GM18868 (cell line): ENCODE results near the gene SMOC1.

ENCODE experiments used
- ATAC-seq: cut with Tn5 transposase; IDR thresholded peaks from one replicate; pipeline ENCODE4 v1.9.1; 2021; ENCODE audit warnings: mild to moderate bottlenecking, moderate library complexity; ENCODE audit not compliant: unreplicated experiment

Gene SMOC1

DNA sequence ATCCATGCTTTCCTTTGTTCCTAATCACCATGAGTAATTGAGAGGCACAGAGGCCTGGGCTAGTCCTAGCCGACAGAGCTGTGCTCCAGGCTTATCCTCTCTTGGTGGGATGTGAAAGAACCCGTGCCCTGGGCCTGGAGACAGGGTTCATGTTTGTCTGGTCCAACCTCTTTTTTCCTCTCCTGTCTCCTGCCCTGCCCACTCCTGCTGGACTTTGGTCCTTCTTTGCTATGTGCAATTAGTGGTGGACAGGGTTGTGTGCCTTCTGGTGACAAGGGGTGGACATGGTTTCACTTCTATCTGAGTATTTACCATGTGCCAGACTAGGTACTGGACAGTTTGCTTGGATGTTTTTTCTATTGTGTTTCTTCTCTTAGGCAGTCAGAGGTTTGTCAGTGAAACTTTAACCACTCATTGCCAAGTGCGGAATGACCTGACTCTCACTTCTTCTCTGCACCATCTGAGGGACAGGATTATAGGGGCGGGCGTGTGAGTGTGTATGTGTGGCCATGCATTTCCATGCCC is 126.1 kb downstream of the SMOC1 start:
- ATAC-seq: no peak

DNA sequence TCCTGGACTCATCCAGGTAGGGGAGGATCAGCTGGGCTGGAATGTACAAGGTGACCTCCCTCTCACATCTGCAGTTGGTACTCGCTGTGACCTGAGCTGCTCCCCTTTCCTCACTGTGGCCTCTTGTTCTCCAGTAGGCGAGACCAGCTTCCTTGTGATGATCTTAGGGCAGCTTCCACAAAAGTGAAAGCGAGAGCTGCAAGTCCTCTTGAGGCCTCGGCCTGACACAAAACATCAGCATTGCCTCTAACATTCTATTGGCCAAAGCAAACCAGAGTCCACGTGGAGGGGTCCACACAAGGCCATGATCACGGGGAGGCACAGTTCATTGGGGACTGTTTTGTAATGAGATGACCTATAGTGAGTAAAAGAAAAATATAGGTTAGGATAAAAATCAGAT is 127.5 kb downstream of the SMOC1 start:
- ATAC-seq: no peak

DNA sequence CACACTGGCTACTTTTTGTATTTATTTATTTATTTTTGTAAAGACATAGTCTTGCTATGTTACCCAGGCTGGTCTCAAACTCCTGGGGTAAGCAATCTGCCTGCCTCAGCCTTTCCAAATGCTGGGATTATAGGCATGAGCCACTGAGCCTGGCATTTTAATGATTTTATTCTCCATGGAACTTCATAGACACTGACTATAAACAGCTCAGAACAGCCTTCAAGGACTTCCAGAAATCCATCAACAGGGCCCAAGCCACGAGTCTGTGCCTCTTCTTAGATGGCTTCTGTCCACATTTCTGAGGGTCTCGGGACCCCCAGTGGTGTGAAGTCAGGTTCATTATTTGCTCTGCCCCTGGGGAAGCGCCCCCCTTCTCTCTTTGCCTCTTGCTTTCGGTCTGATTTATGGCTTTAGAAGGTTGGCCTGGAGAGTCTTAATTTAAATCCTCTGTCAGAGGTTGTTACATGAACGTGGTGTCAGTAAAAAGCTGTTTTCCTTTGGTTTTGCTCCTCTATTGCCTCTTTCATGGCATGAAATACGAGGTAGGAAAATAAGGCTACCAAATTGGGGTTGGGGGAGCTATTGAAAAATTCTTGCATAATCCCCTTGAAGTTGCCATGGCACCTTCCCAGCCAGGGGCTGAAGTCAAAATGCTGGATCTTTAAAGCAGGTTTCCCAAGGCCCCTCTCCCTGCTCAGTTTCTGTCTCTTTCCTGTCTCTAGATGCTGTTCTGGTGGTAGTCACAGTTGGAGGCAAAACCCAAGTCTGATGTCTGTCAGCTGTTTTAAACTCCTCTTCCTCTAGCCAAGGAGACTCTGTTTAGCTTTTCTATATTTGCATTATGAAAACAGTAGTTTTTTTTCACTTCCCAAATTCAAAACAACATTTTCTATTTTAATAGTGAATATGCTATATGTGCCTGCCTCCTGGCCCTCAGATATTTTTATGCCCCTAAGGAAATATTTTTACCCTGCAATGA is 129.4 kb downstream of the SMOC1 start:
- ATAC-seq: no peak

DNA sequence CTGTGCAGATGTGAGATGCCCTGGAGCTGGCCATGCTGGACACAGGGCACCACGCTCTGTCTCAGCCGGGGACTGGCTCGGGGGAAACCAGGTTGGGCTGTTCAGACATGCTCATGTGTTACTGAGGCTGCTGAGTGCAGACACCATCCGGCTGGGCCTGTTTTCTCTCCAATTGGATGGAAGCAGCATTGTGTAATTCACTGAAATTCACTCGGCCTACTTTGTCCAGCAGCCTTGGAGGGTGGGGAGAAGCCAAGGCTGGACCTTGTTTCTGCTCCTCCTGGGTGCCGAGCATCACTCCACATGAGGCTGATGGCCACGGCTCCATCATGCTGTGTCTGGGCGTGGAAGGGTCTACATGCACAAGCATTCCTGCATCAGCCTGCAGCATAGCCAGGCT is 130.7 kb downstream of the SMOC1 start:
- no peak for ATAC-seq

DNA sequence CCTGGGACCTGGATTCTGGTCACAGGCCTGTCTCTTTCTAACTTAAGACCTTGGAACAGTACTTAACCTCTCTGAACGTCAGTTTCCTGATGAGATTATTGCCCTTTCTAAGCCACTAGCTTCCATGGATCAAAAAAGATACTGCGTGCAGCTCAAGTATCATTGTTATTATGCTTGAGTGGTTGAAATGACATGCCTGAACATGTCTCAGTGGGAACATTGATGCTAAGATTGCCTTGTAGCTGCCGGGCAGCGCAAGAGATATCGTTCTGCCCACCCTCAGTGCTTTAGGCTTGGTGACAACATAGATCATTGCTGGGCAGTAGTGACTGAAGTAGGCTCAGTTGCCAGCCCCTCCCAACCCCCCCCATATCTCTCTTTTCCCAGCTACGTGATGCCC is 131.9 kb downstream of the SMOC1 start:
- no peak for ATAC-seq

DNA sequence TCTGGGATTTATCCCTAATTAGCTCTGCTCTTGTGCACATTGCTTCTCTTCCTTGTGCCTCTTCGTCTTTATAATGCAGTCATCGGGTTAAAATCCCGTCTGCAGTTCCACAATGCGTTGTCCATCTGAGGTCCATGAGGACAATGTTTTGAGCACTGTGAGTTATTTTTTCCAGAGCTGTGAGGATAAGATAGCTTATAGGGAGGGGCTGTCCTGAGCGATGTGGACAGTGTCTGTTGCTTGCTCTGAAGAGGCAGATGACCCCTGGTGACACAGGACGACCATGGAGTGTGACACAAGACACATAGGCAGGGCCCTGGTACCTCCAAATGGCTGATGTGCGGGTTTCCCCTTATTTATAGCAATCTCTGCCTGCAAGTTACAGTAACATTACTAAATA is 132.5 kb downstream of the SMOC1 start:
- ATAC-seq: no peak

DNA sequence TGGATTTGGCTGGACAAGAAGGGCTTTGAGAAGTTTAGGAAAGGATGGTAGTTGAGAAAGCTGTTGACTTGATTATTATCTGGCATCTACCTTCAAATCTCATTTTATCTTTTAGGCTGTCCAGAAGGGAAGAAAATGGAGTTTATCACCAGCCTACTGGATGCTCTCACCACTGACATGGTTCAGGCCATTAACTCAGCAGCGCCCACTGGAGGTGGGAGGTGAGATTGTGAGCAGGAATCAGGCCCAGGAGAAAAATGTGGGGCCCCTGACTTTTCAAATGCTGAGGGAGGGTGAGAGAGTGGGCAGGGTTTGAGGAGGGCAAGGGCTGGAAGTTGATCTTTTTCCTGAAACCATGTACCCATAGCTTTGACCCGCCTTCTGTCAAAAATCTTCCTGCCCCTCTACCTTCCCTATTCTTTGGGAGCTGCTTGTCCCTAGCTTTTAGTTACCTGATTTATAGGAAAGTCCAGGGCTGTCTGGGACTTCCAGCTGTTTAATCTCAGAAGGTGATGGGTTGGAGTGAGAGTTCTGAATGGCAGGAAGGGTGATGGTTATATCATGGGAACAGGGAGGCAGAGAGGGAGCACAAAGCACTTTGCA is 134.2 kb downstream of the SMOC1 start:
- ATAC-seq: no peak

DNA sequence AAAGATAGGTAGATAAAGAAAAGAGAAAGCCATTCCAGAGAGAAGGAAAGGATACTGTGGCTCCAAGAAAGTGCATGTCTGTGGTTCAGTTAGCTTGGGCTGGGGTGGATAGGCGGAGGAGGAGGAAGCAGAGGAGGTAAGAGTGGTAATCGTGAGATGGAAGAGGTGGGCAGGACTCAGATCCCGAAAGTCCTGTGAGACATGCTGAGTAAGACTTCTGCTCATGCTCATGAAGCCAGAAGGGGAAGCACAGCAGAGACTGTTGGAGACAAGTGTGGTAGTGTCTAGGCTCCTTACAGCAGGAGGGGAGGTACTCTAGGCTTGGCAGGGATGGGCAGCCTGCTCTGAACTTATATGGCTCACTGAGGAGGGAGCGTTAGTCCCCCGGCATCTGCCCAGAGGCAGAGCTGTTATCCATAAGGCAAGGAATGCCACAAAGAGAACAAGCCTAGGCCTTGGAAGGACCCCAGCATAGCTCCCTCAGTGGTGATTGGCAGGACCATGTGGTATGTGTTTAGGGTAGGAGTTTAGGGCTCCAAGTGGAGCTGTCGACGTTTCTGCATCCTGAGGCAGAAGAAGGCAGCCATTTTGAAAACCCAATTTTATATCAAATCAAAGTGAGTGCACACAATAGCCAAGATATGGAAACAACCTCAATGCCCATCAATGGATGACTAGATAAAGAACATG is 135.3 kb downstream of the SMOC1 start:
- no peak for ATAC-seq

DNA sequence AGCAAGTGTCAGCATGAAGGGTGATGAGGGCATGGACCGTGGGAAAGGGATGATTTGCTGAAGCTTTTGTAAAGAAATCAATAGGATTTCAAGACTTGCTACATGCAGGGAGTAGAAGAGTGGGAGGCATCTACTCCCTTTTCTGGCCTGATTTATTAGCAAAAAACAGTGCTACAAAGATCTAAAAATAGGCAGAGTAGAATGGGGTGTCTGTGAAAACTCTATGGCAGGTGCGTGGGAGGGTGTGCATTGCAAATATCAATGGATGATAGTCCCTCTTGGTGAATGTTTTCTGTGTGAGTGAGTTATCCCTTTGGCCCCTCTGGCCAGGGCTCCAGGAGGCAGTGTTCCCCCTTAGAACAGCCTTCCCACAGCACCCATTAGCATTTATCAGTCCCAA is 139.0 kb downstream of the SMOC1 start:
- ATAC-seq: no peak

DNA sequence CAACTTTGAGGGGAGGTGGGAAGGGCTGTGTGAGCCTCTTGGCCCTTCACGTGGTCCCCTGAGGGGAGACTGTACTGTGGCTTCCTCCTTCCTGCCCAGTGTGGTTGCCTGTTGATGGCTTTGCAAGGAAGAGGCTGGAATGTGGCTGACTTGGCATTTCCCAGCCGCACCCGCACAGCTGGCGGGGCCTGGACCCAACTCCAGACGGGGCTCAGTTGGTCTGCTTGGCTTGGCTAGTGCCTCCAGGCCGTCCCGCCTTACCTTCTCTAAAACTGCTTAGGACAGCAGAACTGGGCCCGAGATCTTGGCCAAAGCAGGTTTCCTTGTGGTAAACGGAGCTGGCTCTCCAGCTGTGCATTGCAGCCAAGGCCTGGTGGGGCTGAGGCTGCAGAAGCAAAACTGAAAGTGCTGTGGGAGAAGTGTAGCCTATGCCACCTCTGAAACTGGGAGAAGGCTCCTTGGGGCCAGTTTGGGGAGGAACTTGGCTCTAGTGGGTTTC is 139.5 kb downstream of the SMOC1 start:
- no peak for ATAC-seq

DNA sequence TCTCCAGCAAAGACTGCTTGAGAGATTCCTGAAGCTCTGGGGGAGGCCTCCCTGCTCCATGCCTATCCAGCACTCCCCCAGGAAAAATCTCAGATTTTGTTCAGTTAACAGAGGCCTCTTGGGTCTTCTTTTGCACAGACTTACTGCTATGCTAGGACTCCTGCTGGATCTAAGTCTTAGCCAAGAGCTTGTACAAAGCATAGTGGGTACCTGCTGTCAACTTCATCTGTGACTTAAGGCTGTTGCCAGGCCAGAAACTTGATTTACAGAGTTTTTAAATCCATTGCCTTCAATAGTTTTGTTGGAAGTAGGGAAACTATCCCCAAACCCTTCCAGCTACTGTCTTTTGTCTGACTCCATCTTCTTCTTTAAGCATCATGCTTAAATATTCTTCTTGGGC is 140.5 kb downstream of the SMOC1 start:
- ATAC-seq: no peak

DNA sequence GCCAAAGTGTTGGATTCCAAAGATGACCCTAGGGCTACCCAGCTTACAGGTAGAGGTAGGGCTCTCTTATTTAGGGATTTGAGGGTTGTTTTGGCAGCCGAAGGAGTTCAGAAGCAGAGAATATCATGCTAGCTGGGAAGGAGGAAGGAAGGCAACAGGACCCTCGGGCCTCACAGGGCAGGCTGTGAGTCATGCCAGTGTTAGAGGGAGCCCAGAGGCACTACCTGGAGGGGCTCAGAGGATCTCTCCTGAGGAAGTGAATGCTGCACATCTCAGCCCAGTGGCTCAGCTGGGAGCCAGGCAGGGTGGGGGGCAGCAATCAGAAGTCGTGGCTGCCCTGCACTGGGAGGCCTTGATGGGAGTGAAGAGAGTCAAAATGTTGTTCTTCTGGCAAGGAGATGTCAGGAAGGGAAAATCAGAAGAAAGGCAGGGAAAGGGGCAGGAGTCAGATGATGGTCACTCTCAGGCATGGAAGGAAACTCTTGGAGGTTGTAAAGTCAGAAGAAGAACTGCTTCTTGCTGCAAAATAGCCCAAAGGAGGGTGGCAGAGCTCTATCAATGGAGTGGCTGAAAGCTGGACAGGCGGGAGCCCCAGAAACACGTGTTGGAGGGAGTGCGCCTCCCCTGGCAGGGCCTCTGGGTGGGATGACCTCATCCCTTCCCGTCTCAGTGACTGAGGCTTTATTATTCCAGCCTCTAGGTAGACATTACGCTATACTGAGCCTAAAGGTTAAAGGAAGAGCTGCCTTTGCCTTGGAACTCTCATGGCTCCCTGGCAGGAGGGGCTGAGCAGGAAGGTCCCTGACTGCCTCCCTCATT is 141.3 kb downstream of the SMOC1 start:
- no peak for ATAC-seq

DNA sequence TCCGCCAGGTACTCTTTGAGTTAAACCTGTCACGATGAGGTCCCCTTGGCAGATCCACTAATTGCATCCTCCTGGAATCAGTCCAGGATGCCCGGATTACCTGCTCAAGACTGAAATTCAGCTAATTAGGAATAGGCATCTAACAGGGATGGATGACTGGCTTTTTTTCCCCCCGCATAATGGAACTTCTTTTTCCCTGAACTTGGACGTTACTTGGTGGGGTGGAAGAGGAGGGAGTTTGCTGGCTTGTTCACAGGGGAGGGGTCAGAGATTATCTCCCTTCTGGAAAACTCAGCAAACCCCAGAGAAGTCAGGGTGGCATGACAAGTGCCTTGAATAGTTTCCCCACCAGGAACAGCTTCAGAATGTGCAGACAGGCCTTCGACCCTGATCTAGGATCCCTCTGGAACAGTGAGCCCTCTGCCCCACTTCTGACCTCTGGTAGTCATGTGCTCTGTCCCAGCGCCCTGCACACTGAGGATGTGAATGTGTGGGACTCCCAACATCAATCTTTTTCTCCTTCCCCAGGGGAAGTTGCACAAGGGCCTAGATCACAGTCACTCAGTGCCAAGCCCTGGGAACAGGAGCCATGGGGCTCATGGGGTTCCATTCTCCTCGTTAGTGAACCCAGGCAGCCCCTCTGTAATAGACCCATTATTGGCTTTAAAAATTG is 142.5 kb downstream of the SMOC1 start:
- no peak for ATAC-seq

DNA sequence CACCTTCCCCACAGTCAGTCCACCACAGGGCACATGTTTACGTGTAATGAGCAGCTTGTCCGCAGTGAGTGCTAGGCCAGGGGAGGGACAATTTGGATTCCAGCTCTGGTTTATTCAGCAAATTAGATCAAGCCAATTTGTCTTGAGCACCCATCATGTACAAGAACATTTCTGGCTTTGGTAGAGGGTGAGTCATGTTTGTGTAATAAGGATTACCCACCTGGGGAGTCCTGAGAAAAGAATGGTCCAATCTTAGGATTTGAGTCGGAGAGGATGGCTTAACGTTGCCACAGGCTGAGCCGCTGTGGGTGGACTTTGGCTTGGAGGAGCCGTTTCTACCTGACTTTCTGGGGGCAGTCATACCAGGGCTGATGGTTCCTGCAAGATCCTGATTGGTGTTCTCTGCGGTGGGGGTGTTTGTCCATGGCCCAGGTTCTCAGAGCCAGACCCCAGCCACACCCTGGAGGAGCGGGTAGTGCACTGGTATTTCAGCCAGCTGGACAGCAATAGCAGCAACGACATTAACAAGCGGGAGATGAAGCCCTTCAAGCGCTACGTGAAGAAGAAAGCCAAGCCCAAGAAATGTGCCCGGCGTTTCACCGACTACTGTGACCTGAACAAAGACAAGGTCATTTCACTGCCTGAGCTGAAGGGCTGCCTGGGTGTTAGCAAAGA is 143.7 kb downstream of the SMOC1 start:
- ATAC-seq: no peak

DNA sequence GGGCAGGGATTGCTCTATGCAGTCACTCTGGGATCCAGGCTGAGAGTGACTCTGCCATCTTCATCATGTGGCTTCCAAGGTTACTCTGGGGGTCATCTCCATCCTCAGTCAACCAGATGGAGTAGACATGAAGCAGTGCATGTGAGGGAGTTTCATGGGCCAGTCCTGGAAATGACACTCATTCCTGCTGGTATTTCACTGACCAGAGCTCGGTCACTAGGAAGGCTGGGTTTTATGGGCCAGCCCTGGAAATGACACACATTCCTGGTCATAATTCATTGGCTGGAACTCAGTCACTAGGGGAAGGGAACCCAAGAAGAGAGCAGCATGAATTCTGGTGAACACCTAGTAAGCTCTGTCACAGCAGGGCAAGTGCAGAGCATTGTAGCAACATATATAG is 144.7 kb downstream of the SMOC1 start:
- no peak for ATAC-seq

DNA sequence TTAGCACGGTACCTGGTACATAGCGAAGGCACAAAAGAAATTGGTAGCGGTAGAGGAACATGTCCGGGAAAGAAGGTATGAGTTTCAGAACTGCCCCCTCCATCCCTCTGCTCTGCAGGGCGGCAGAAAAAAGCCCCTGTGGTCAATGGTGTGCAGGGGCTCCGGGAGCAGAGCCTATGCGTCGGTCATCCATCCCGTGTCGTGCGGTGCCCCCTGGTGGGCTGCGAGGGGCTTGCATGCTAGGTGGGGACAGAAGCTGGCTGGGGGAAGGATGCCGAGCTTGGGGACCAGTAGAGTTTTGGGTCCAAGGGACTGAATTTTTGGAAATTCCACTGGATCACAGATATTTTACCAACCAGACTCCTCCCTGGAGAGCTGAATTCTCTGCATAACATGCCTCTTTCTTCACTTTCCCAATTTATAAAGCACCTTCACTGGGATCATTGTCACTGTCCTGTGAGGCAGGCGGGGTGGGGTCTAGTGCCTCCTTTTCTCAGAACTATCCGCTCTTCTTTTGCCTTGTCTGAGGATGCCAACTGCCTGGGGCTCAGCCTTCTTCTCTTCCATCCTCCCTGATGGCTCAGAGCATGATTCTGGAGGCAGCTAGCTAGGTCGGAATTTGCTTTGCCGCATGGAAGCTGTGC is 148.7 kb downstream of the SMOC1 start:
- no peak for ATAC-seq

DNA sequence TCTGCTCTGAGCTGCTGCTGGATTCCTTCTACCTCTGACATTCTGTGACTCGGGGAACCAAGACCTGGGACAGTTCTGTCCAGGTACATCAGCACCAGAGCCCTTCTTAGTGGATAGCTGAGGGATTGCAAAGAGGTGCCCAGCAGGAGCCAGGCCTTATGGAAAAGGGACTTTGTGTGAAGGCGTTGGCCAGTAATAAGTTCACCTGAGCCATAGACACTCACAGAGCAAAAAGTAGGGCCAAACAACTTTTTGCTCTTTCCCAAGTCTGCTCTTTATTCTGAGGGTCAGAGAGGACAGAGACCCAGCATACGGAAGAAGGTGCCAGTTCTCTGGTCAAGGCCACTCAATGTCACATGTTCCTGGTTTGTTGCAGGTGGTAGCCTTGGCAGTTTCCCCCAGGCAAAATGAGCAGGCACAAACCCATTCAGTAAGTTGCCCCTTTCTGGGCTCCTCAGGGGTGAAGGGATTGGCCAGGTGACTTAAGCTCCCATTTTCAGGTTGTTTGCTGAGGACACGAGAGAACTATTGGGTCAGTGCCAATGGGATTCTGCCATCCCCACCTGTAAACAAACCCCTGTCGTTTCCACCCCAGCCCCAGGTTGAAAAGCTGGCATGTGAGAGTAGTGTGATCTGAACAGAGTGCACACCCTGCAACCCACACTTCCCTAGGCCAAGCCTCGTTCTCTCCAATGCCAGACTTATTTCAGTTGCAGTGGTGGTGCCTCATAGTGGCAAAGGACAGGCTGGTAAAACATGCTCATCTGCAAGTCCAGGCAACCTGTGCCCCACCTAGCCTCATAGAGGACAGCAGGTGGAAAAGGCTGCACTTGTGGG is 150.3 kb downstream of the SMOC1 start:
- ATAC-seq: no peak

DNA sequence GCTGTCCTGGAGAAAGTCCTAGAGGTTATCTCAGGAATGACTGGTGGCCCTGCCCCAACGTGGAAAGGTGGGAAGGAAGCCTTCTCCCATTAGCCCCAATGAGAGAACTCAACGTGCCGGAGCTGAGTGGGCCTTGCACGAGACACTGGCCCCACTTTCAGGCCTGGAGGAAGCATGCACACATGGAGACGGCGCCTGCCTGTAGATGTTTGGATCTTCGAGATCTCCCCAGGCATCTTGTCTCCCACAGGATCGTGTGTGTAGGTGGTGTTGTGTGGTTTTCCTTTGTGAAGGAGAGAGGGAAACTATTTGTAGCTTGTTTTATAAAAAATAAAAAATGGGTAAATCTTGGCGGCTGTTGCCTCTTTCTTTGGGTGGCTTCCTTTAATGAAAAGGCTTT is 152.8 kb downstream of the SMOC1 start:
- no peak for ATAC-seq
